NCI-H1105 treated with DMSO at 0.1 percent for 48 hours (cell line): ENCODE results near the gene HIP1.
"Not testable (repeated sequence)": the region's sequence is repeated elsewhere in the genome, so short reads cannot be mapped to it uniquely, and the experiment has no call there.

ENCODE experiments used
- DNase-seq: peaks from one replicate; lab custom pipeline; 2025; lab: John Stamatoyannopoulos, UW

Gene HIP1

DNA sequence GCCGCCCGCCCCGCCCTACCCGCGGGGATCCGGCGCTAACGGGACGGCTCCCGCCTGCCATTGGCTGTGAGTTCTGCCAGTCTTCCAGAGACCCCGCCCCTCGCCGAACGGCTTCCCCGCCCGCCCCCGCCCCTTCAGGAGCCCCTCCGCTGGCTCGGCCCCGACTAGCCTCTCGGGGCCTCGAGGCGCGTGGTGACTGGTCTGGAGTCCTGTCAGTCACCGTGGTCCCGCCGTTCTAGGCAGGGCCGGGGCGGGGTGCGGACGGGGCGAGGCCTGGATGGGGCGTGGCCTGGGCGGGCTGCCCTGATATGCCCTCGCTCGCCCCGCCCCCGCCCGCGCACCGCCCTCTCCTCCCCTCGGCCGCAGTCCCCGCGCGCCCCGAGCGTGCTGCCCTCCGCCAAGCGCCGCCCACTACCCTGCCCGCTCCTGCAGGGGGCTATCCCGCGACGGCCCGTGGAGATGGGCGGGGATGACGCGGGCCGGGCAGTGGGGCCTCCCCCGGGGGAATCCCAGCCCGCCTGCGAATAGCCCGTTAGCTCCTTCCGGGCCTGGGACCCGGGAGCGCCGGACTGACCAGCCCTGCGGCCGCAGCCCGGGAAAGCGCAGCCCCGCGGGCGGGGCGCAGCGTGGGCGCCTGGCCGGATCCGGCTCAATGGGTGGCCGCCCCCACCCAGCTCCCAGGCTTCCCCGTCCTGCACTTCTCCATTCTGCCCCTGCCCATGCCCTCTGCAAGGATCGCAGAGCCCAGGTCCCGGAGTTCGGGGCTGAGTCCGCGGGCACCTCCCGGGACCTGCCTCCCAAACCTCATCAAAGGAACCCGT, 444 bp upstream of the HIP1 start:
- peak; percentile 91 for DNase-seq

DNA sequence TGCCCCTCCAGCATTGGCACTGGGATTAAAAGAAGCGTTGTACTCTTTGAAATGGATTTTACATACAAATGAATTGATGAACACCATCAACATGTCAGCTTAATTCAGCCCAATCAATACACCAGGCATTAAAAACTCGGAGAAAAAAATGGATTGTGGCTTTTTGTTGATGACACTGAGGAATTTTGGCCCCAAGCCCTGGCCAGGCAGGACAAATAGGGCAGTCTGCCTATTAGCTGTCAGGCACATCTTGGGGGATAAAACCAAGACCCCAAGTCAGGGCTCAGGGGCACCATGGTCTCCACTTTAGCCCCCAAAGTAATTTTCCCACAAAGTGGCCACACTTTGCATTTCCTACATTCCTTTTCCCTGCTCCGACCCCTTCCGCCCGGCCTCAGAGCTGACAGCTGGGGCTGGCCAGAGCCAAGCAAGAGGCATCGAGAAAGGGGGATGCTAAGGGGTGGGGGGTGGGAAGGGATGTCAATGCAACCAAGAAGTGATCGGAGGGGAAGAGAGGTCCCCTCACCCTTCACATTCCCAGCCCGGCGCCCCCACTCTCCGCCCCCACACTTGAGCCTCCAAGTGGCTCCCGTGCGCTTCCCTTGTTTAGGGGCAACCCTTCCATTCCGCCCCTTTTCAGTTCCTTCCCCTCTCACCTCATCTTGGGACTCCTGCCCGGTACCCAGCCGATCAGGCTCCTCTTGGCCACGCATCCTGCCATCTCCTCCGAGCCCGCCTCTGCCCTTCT, 711 bp downstream of the HIP1 start:
- peak; percentile 16 for DNase-seq

DNA sequence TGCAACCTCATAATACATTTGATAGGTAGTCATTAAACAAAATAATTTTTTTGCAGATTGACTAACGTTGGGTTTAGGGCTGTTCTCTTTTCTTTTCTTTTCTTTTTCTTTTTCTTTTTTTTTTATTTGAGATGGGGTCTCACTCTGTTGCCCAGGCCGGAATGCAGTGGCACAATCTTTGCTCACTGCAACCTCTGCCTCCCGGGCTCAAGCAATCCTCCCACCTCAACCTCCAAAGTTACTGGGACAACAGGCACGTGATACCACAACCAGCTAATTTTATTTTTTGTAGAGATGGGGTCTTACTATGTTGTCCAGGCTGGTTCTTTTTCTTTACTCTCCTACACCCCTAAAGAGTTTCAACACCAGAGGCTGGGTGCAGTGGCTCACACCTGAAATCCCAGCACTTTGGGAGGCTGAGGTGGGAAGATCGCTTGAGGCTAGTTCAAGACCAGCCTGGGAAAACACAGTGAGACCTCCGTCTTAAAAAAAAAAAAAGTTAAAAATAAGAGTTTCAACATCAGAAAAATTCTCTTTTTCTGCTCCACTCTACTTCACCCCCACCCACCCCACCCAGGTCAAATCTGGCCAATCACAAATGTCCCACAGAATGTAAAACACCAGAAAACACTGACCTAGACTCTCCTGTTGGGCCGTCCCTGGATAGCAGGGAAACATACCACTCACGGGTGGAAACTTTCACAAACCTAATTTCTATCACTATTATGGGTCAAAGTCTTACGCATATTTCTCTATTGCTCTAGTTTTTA, 3.0 kb downstream of the HIP1 start:
- no peak for DNase-seq

DNA sequence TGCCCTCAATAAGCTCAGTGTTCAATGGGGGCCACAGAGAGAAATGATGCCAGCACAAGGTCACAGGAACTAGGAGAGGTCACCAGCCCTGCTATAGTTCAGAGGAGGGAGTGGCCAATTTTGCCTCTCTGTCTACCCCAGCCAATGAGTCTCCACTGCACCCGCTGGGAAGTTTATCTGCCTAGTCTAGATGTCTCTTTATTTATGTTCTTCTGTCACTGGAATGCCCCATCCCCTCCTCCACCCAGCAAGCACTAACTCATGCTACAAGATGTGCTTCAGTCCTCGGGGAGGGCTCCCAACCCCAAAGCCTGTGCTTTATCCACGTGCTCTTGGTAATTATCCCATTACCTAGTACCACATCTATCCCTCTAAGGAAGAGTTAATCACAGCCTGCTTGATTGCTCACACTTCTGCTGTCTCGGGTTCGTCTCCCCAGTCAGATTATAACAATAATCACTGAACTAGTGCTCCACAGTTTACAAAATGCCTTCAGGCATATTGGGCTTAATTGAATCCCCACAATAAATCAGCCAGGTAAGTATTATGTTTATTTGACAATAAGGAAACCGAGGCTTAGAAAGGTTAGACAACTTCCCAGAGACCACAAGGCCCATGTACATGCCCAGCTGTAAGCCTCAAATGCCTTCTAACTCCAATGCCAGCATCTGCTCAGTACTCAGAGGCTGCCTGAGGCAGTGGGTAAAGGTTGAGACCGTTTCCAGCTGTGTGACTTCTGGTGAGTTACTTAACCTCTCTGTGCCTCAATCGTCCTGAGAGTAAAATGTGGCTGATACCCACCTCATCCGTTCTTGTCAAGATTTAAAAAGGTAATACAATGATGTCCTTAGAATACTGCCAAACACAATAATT, 3.9 kb downstream of the HIP1 start:
- no peak for DNase-seq

DNA sequence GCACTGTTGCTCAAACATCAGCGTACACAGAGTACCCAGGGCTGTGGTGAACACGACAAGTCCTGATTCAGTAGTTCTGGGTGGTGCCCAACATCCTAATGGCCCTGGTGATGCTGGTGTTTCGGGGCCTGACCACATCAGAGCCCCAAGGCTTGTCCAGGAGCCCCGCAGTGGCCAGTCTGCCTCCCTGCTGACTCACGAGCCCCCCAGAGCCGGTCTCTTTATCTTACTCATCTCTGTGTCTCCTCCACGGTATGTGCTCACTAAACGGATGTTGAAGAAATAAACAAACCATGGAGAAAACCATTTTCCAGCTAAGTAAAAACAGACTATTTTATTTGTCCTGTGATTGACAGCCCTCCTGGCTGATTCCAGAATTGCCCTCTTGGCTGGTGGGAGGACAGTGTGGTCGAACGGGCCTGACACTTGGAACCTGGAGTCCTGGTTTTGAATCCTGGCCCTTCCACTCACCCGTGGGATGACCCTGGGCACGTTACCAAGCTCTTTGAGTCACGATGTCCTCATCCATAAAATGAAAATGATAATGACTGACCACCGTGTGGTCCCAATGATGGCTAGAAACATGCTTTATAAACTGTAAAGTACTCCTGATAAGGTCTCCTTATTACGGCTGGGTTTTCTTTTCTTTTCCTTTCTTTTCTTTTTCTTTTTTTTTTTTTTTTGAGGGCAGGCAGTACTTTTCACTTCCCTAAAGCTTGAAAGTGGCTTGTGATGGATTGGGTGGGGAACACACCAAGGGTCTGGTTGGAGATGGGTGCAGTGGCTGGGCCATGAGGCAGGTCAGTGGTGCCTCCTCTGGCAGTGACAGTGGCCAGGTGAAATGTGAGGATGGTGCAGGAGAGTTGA, 5.7 kb downstream of the HIP1 start:
- no peak for DNase-seq

DNA sequence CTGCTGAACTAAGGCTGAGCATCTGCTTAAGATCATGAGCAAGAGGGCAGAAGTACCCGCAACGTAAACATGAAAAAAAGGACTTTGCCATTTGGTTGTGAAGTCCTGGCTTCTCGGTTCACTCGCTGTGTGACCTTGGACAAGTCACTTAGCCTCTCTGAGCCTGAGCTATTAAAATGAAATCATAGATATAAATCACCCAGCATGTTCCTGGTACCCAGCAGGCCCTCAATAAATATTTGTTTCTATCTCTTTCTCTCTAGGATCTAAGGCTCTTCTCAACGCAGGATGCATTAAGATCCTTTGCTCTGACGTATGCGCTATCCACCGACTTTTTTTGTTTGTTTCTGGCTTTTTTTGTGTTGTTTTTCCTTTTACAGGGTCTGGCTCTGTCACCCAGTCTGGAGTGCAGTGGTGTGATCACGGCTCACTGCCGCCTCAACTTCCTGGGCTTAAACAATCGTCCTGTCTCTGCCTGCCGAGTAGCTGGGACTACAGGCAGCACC, 6.7 kb downstream of the HIP1 start:
- no peak for DNase-seq

DNA sequence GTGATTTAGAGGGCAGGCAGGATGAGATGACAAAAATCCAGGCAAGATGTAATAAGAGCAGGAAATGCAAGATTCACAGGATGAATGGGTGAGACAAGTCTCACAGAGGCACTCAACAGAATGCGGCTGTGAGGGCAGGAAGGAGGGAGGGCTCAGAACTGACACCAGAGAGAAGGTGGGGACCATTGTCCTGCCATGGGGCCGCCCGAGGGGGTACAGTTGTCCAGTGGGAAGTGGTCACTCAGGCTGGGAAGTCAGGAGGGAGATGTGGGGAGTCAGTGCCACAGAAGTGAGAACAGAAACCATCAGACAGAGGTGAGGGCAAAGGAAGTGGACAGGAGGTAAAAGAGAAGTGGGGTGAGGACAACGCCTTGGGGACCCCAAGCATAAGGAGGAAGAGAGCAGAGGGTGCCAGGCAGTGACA, 8.9 kb downstream of the HIP1 start:
- no peak for DNase-seq

DNA sequence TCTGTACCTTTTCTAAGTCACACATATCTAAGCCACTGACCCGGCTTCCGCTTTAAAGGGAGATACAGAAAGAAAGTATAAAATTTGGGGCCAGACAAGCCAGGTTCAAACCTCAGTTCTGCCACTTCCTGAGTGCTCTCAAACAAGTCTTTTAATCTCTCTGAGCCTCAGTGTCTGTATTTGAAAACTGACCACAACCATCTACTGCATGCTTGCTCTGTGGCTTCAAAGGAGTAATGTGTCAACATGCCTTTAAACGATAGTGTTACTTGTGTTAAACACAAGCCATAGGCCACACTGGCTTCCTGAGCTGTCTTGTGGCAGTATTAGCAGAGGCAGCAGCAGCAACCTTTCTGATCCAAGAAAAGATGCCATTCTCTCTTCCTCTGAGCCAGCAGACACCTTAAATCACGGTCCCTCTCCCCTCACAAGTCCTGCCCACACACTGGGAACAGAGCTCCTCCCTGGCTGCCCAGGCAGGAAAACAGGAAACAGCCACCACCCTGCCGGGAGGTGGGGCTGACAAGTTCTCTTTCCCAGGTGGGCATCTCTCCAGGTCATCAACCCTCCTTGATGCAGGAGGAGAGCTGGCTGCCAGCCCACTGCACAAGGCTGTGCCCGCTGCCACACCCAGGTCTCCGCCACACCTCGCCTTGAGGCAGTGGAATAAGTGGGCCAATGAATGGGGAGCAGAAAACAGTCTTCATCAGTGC, 10.7 kb downstream of the HIP1 start:
- peak; percentile 91 for DNase-seq

DNA sequence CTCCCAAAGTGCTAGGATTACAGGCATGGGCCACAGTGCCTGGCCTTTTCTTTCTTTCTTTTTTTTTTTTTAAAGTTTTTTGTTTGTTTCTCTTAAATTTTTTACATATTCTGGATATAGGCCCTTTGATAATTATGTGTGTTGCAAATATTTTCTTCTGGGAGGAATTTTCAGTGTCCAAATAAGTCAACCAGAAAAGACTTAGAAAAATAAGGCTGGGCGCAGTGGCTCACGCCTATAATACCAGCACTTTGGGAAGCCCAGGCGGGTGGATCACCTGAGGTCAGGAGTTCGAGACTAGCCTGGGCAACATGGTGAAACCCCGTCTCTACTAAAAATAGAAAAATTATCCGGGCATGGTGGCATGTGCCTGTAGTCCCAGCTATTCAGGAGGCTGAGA, 11.4 kb downstream of the HIP1 start:
- DNase-seq: not testable (repeated sequence)

DNA sequence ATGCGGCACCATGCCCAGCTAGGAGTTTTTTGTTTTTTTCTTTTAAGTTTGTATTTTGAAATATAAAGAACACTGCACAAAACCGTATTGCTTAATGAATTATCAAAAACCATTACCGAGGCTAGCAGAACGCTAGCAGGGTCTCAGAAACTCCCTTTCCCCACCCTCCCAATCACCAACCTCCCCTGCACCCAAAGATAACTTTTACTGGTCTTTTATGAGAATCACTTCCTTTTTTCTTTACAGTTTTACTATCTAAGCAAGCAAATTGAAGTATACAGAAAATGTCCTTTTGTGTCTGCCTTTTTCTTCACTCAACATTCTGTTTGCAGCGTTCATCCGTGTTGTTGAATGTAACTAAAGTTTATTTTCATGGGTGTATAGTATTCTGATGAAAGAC, 13.4 kb downstream of the HIP1 start:
- no peak for DNase-seq

DNA sequence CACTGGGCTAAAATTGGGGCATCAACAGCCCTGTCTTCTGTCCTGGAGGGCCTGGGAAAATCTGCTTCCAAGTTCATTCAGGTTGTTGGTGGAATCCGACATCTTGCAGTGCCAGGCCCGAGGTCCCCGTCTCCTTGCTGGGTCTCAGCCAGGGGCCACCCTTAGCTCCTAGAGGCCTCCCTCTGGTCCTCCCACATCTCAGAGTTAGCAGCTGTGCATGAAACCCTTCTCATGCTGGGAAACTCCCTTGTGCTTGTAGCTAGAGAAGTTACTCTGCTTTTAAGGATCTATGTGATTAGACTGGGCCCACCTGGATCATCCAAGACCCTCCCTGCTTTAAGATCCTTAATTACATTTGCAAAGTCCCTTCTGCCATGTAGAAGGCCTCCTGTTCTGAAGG, 15.3 kb downstream of the HIP1 start:
- no peak for DNase-seq

DNA sequence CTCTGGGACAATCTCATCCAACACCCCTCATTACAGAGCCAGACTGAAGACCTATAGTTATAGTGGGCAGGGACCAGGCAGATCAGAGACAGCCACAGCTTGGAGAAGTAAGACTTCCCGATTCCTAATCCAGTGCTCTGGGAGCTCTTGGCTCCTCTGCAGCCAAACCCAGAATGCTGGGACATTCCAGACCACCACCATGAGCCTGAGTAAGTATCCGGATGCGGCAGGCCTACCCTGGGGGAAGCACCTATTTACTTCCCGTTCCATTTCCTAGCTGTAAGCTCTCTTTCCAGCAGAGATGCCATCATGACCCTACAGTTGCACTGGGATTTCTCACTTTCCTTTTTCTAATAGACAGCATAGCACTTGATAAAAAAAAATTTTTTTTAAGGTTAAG, 16.4 kb downstream of the HIP1 start:
- DNase-seq: no peak

DNA sequence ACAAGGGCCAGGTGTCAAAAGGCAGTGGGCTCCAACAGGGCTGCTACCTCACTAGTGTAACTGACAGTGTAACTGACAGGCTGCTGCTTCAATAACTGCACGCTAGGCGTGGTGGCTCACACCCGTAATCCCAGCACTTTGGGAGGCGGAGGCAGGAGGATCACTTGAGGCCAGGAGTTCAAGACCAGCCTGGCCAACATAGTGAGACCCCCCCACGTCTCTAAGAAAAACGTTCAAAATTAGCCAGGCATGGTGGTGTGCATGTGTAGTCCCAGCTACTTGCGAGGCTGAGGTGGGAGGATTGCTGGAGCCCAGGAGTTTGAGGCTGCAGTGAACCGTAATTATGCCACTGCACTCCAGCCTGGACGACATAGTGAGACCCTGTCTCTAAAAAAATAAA, 16.8 kb downstream of the HIP1 start:
- DNase-seq: not testable (repeated sequence)

DNA sequence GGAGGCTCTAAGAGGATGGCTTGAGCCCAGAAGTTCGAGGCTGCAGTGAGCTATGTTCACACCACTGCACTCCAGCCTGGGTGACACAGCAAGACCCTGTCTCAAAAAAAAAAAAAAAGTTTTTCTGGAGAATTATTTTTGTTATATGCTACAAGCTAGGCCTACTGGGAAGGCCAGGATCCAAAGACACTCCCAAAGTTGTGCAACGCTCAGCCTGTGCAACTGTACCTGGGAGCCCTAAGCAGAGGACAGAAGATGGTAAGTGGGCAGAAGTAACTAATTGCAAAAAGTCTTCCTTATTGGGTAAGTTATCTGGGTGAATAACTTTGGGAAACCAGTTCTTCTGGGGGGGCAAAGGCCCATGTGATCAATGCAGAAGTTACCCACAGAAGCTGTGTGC, 17.3 kb downstream of the HIP1 start:
- DNase-seq: no peak

DNA sequence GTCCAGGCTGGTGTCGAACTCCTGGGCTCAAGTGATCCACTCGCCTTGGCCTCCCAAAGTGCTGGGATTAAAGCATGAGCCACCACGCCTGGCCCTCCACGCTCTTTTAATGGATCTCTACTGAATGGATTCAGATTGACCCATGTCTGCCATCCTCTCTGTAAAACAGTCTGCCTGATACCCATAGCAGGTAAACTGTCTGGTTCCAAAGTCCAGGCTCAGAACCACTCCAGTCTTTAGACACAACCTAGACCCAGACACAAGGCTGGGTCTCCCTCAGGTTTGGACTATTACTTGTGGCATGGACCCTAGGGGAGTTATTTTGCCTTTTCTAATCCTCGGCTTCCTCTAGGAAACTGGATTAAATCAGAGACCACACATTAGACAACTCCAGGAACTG, 19.1 kb downstream of the HIP1 start:
- DNase-seq: no peak

DNA sequence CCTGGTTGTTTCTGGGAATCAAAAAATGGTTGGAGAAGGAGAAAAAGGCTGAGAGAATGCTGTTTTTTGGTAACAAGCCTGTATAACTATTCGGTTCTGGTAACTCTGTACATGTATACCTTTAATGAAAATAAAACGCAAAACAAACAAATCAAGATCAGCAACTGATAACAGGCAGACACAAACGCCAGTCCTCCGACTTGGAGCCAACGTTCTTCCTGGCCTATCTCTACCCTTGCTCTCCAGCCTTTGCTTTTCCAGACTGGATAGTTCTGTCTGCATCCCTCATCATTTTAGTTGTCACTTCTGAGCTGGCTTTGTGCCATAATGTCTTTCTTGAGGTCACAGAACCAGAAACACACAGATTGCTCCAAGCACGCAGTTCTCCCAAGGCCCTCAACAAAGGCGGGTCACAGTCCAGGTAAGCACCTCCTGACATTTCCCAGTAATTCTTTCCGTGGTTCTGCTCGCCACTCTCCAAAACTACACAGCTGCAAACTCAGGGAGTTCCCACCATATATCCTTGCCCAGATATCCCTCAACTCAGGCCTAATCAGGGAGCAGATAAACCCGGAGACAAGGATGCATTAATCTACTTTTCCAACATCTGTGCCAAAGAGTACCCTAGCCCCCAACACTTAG, 20.2 kb downstream of the HIP1 start:
- no peak for DNase-seq

DNA sequence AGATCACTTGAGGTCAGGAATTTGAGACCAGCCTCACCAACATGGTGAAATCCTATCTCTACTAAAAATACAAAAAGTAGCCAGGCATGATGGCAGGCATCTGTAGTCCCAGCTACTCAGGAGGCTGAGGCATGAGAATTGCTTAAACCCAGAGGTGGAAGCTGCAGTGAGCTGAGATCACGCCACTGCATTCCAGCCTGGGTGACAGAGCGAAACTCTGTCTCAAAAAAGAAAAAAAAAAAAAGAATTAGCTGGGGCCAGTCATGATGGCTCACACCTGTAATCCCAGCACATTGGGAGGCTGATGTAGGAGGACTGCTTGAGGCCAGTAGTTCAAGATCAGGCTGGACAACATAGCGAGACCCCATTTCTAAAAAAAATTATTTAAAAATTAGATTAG, 21.0 kb downstream of the HIP1 start:
- DNase-seq: not testable (repeated sequence)

DNA sequence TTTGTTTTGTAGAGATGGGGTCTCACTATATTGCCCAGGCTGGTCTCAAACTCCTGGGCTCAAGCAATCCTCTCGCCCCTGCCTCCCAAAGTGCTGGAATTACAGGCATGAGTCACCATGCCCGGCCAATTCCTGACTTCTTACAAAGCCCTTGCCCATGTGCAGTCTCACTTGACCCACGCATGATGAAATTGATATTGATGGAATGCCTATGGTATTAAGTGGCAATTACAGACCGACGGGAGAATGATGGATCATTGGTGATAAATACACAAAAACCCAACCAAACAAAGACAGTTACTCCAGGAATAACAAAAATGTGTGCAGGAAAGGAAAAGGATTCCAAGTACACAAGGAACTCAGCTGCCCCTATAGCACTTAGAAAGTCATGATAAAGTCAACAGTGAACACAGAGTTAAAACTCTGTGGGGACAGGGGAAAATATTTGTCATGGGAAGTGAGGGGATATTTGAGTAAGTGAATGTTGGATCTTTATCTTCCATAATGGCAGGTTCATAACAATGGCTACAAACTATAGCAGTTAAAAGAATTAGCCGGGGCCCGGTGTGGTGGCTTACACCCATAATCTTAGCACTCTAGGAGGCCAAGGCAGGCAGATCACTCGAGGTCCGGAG, 21.6 kb downstream of the HIP1 start:
- DNase-seq: no peak

DNA sequence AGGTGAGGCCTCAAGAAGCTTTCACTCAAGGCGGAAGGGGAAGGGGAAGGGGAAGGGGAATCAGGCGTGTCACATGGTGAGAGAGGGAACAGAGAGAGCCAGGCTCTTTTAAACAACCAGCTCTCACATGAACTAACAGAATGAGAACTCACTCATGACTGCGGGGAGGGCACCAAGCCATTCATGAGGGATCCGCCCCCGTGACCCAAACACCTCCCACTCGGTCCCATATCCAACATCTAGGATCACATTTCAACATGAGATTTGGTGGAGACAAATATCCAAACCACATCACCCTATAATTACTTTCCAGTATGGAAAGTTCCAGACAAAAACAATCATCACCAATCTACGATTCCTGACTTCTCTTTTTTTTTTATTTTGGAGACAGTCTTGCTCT, 22.9 kb downstream of the HIP1 start:
- DNase-seq: no peak
